Spleen (tissue), 7 donors: ENCODE data around the gene CAMTA1.

Experiments
- CTCF ChIP-seq, 11 experiments: fragments of 200-600 bp in 7 of 11; fragments of 450-650 bp in 4 of 11; sonication (generic) in 4 of 11; IDR thresholded peaks in 8 of 11; conservative IDR thresholded peaks in 3 of 11; 1 replicate in 7 of 11; 2 replicates in 4 of 11; pipeline versions ENCODE4 v1.4.0 to v1.8.0; 2016 to 2021; ENCODE audit warnings: antibody characterized with exemption in 11 of 11, inconsistent platforms in 4 of 11, mild to moderate bottlenecking in 1 of 11
- POLR2A ChIP-seq, 3 donors: fragments of 450-650 bp; IDR thresholded peaks; one replicate each; pipeline ENCODE4 v1.5.1; 2017; ENCODE audit warnings: antibody characterized with exemption in 3 of 3, mild to moderate bottlenecking in 1 of 3
- donor health status: DM: no; HTN: no; CAD: no; lungs with moderate emphysema.
- donor health status: DM: no; HTN: no; CAD: no.
- donor health status: DM: no; HTN: no; CAD: no.

DNA sequence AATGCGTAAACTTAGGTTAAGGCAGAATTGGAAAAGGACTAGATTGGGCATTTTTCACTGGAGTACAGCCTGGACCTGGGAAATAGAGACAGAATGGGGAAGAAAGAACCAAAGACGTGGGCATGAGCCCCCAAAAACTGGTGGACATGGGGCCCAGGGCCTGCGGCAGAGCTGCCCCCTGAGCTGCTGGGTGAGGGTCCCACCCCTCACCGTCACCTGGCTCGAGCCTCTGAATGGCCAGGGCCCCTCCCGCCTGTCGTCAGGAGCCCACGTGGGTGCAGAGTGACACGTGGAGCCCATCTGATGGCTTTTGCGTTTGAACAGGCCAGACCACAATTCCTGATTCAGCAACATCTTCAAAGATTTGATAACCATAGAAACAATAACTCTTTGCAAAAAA, 624.9 kb downstream of the CAMTA1 start:
- no peak for TF ChIP-seq CTCF (IDR thresholded peaks at IDR 0.05 in 8 of 11, conservative IDR thresholded peaks at IDR 0.05 in 3 of 11)
- no peak for TF ChIP-seq POLR2A (IDR thresholded peaks at IDR 0.05)
